GM19467 (cell line): ENCODE measurements around the gene DPYSL5.

Experiments
- ATAC-seq: cut with Tn5 transposase; IDR thresholded peaks from one replicate; pipeline ENCODE4 v1.9.1; 2021; ENCODE audit warnings: mild to moderate bottlenecking, moderate library complexity; ENCODE audit not compliant: unreplicated experiment

Gene DPYSL5

GRCh38 chr2:26983746-26984145, 135.8 kb downstream of the DPYSL5 start:
- no peak for ATAC-seq

DNA sequence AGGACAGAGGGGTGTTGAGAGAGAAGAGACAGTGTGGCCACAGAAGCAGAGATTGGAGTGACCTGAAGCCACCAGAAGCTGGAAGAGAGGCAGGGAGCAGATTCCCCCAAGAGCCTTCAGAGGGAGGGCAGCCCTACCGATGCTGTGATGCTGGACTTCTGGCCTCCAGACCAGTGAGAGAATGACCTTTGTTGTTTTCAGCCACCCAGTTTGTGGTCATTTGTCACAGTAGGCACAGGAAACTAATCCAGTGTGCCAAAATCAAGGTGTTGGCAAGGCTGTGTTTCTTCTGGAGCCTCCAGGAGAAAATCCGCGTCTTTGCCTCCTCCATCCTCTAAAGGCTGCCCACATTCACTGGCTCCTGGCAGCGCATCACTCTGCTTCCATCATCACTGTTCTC, 137.9 kb downstream of the DPYSL5 start:
- ATAC-seq, result no peak

DNA sequence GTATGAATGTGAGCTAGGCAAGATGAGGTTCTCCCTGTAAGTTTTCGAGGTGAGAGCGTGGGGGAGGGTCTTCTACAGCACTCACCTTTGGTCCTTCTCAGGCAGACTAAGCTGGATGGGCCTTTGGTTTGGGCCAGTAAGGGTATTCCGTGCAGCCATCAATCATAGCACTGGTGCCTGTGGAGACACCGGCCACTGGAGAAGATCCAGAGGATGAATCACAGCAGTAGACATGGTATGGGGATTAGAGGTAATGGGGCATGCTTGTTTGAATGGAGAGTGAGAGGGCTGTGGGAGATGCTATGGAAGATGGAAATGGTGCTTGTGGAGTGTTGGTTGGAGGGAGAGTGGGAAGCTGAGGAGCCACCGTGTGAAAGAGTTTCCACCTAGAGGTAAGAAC, 138.6 kb downstream of the DPYSL5 start:
- ATAC-seq, result no peak

- no peak for ATAC-seq
These were observed 140.3 kb downstream of the DPYSL5 start for GRCh38 chr2:26988058-26988860.

- no peak for ATAC-seq
These were observed 141.2 kb downstream of the DPYSL5 start for GRCh38 chr2:26989156-26989555.

- ATAC-seq, result no peak
These were observed 143.8 kb downstream of the DPYSL5 start for GRCh38 chr2:26991717-26992116.

DNA sequence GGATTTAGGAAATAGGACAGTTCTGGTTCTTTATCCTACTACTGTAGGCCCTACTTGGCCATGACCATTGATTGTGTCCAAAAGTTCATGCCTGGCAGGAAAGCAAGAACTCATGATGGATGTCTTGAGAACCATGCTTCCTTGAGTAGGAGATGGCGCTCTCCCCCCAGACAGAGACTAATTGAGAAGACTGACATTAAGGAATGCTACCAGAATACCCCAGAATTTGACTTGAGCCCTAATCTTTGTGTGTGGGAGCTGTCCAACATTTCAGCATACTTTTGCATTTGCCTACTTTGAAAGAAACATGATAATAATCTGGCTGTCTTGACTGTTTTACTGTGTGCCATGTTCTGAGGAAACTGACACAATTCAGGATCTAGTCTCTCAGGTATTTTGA, 145.8 kb downstream of the DPYSL5 start:
- ATAC-seq, result no peak

DNA sequence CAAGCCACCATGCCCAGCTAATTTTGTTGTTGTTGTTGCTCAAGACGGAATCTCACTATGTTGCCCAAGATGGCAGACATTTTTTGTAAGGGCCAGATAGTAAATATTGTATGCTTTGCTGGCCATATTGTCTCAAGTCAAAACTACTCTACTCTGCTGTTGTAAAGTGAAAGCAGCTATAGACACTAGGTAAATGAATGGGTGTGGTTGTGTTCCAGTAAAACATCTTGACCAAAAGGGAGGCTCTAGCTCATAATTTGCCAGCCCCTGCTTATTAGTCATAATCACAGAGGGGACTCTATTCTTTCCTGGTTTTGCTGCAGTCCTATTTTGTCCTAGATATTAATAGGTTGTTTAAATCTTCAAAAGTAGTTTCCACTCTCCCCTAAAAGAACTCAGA, 147.1 kb downstream of the DPYSL5 start:
- ATAC-seq, result no peak

- ATAC-seq, result no peak
These were observed 149.5 kb downstream of the DPYSL5 start for GRCh38 chr2:26997394-26997793.

DNA sequence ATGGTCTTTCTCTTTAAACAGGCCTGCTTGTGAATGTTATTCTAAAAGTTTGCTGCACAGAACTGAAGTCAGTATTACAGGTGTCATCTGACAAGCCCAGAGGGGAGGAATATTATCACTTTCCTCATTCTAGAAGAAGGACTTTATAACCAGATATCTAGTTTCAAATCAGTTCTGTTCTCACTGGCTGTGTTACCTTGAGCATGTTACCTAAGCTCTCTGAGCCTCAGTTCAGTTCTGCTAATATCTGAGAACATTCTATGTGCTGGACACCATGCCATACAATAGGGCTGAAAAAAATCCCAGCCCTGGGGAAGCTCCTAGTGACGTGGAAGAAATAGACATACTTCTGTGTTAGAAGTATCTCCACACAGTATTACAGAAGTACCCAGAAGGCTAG, 150.4 kb downstream of the DPYSL5 start:
- no peak for ATAC-seq
